ENCODE measurements around the gene SSH2.
"Not testable (repeated sequence)": the region's sequence is repeated elsewhere in the genome, so short reads cannot be mapped to it uniquely, and the experiment has no call there.

SSH2 gene

DNA sequence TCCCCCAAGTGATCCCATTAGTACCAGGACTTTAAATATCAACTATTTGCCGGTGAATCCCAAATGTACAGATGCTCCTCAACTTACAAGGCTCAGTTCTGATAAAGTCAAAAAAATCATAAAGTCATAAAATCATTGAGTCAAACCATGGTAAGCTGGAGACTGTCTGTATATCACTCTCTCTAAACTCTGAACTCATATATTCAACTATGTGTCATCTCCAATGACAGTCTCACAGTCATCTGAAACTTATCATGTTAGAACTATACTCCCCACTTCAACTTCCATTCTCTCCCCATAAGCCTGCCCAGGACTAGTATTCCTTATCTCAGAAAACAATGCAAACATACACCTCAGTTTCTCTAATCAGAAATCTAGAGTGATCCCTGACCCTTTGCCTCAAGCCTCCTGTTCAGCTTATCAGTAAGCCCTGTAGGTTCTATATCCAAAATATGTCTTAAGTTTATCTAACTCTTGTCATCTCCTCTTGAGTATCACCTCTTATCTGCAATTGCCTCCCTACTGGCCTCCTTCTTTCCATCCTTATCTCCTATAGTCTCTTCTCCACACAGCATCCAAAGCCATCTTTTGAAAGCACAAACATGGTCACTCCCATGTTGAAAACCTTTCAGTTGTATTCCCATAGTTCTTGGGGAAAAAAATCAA is 55.0 kb downstream of the SSH2 start:
- TF ChIP-seq, protein P1, sequence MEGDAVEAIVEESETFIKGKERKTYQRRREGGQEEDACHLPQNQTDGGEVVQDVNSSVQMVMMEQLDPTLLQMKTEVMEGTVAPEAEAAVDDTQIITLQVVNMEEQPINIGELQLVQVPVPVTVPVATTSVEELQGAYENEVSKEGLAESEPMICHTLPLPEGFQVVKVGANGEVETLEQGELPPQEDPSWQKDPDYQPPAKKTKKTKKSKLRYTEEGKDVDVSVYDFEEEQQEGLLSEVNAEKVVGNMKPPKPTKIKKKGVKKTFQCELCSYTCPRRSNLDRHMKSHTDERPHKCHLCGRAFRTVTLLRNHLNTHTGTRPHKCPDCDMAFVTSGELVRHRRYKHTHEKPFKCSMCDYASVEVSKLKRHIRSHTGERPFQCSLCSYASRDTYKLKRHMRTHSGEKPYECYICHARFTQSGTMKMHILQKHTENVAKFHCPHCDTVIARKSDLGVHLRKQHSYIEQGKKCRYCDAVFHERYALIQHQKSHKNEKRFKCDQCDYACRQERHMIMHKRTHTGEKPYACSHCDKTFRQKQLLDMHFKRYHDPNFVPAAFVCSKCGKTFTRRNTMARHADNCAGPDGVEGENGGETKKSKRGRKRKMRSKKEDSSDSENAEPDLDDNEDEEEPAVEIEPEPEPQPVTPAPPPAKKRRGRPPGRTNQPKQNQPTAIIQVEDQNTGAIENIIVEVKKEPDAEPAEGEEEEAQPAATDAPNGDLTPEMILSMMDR (IDR thresholded peaks at IDR 0.05; ENCODE audit: control insufficient read depth, insufficient read depth, low read depth, low read length, missing control alignments), result no peak
- no peak overlapping the region for H3K4me3 ChIP-seq (ENCODE audit: control insufficient read depth, low read depth, low read length)
- no peak for DNase-seq (ENCODE audit: low read depth)

DNA sequence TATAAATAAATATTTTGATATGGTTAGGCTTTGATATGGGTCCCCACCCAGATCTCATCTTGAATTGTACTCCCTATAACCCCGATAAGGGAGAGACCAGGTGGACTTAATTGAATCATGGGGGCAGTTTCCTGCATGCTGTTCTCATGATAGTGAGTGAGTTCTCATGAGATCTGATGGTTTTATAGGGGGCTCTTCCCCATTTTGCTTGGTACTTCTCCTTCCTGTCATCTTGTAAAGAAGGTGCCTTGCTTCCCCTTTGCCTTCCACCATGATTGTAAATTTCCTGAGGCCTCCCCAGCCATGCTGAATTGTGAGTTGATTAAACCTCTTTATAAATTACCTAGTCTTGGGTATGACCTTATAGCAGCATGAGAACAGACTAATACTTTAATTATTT is 55.7 kb downstream of the SSH2 start:
- not testable (repeated sequence) for DNase-seq (ENCODE audit: low read depth); H3K4me3 ChIP-seq (ENCODE audit: control insufficient read depth, low read depth, low read length)

DNA sequence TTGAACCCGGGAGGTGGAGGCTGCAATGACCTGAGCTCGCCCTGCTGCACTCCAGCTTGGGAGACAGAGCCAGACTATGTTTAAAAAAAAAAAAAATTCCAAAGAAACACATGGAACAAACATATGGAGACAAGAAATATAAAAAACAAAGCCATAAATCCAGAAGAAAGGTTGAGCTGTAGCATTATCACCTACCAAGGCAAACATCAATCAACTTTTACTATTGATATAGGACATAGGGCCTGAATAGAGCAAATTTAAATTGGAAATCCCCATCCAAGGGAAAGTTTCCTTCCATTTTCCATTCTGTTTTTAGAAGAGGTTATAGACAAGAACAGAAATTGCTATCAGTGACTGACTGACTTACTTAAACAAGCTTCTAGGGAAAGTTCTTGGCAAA is 56.6 kb downstream of the SSH2 start:
- no peak for DNase-seq (ENCODE audit: low read depth)
- TF ChIP-seq, protein P1 (IDR thresholded peaks at IDR 0.05; ENCODE audit: control insufficient read depth, insufficient read depth, low read depth, low read length, missing control alignments), result no peak
- no peak overlapping the region for H3K4me3 ChIP-seq (ENCODE audit: control insufficient read depth, low read depth, low read length)

GRCh38 chr17:29870836-29871465 is 59.1 kb downstream of the SSH2 start:
- H3K4me3 ChIP-seq (ENCODE audit: control insufficient read depth, low read depth, low read length), result no peak overlapping the region
- DNase-seq (ENCODE audit: low read depth), result no peak
- TF ChIP-seq, protein P1 (IDR thresholded peaks at IDR 0.05; ENCODE audit: control insufficient read depth, insufficient read depth, low read depth, low read length, missing control alignments), result no peak

- H3K4me3 ChIP-seq (ENCODE audit: control insufficient read depth, low read depth, low read length), result no peak overlapping the region
- TF ChIP-seq, protein P1 (IDR thresholded peaks at IDR 0.05; ENCODE audit: control insufficient read depth, insufficient read depth, low read depth, low read length, missing control alignments), result peak; percentile 9
- no peak for DNase-seq (ENCODE audit: low read depth)
These were observed 62.3 kb downstream of the SSH2 start for GRCh38 chr17:29867643-29868181.

DNA sequence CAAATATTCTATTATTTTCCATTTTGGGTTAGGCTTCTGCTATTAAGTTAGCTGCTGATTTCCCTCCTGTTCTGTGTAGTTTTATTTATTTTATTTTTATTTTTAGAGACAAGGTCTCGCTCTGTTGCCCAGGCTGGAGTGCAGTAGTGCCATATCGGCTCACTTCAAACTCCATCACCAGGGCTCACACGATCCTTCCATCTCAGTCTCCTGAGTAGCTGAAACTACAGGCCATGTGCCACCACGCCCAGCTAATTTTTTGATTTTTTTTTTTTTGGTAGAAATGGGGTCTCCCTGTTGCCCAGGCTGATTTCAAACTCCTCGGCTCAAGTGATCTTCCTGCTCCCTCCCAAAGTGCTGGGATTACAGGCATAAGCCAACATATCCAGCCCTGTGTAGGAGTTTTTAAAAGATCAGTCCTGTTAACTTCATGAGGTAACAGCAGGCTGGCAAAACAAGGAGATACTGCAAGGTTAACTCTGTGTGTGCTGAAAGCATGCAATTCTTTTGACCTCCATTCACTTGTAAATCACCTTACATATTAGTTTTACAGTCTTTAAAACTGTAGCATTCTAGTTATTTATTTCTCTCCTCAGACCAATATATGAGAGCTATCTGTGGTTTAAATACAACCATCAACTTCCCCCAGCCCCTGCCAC is 63.2 kb downstream of the SSH2 start:
- no peak overlapping the region for H3K4me3 ChIP-seq (ENCODE audit: control insufficient read depth, low read depth, low read length)
- TF ChIP-seq, protein P1 (IDR thresholded peaks at IDR 0.05; ENCODE audit: control insufficient read depth, insufficient read depth, low read depth, low read length, missing control alignments), result no peak
- no peak for DNase-seq (ENCODE audit: low read depth)

- DNase-seq (ENCODE audit: low read depth), result no peak
- H3K4me3 ChIP-seq (ENCODE audit: control insufficient read depth, low read depth, low read length), result no peak overlapping the region
- TF ChIP-seq, protein P1 (IDR thresholded peaks at IDR 0.05; ENCODE audit: control insufficient read depth, insufficient read depth, low read depth, low read length, missing control alignments), result no peak
These were observed 65.4 kb downstream of the SSH2 start for GRCh38 chr17:29864615-29865014.

DNA sequence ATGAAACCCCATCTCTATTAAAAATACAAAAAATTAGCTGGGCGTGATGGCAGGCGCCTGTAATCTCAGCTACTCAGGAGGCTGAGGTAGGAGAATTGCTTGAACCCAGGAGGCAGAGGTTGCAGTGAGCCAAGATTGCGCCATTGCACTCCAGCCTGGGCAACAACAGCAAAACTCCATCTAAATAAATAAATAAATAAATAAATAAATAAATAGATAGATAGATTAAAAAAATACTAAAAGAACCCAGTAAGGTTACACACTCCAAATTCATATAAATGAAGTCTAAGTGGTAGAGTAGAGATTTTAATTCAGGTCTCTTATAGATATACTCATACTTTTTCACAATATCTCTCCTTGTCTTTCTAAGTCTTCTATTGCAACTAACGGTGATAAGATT is 65.9 kb downstream of the SSH2 start:
- not testable (repeated sequence) for H3K4me3 ChIP-seq (ENCODE audit: control insufficient read depth, low read depth, low read length); DNase-seq (ENCODE audit: low read depth)
